Measurements from ENCODE around the gene QSER1. TPM values are rescaled to one million over a fixed set of nuclear protein-coding genes. Genes with fewer than 3 reads are reported as not detected.
A peak's percentile ranks its signal among the peaks of the same experiment; 100 is the strongest.

The QSER1 gene
- total and polyA plus RNA-seq, 9 of the 15 experiments (the other 6 are each of a cell fraction or from before 2014, with no cell fraction given): 5.8 to 33.6 (median 22.3) TPM

DNA sequence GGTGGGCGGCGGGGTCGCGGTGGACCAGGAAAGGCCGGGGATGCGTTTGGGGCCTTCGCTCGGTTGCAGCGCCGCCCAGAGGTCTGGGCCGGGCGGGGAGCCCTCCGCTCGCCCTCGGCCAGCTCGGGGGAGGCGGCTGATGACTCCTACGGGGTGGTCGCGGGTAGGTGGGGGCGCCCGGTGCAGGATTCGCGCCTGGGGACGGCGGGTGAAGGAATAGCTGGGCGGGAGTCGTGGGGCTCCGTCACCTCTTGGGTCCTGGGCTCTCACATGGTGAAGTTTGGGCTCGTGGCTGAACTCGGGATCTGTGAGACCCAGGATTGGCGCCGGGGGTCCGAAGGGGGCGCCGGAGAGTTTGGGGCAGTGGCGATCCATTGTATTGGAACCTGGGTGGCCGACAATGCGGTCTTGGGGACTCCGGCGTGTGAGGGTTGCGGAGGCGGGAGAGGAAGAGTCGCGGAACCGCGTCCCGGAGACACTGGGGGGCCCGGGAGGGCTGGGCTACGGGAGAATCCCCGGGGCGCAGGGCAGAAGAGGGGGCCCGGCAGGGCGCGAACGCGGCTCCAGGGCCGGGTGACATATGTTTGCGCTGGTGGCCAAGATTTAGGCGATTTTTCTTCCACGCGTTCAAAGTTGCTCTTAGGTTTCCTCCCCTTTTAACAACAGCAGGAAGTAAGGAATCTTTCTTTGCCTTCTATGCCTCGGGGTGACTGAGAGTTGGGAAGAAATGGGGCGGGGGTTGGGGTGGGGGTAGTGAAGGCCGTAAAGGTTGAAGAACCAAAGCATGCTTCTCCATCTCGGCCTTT lies 935 bp downstream of the QSER1 start (continued):
- TF ChIP-seq, protein P1, sequence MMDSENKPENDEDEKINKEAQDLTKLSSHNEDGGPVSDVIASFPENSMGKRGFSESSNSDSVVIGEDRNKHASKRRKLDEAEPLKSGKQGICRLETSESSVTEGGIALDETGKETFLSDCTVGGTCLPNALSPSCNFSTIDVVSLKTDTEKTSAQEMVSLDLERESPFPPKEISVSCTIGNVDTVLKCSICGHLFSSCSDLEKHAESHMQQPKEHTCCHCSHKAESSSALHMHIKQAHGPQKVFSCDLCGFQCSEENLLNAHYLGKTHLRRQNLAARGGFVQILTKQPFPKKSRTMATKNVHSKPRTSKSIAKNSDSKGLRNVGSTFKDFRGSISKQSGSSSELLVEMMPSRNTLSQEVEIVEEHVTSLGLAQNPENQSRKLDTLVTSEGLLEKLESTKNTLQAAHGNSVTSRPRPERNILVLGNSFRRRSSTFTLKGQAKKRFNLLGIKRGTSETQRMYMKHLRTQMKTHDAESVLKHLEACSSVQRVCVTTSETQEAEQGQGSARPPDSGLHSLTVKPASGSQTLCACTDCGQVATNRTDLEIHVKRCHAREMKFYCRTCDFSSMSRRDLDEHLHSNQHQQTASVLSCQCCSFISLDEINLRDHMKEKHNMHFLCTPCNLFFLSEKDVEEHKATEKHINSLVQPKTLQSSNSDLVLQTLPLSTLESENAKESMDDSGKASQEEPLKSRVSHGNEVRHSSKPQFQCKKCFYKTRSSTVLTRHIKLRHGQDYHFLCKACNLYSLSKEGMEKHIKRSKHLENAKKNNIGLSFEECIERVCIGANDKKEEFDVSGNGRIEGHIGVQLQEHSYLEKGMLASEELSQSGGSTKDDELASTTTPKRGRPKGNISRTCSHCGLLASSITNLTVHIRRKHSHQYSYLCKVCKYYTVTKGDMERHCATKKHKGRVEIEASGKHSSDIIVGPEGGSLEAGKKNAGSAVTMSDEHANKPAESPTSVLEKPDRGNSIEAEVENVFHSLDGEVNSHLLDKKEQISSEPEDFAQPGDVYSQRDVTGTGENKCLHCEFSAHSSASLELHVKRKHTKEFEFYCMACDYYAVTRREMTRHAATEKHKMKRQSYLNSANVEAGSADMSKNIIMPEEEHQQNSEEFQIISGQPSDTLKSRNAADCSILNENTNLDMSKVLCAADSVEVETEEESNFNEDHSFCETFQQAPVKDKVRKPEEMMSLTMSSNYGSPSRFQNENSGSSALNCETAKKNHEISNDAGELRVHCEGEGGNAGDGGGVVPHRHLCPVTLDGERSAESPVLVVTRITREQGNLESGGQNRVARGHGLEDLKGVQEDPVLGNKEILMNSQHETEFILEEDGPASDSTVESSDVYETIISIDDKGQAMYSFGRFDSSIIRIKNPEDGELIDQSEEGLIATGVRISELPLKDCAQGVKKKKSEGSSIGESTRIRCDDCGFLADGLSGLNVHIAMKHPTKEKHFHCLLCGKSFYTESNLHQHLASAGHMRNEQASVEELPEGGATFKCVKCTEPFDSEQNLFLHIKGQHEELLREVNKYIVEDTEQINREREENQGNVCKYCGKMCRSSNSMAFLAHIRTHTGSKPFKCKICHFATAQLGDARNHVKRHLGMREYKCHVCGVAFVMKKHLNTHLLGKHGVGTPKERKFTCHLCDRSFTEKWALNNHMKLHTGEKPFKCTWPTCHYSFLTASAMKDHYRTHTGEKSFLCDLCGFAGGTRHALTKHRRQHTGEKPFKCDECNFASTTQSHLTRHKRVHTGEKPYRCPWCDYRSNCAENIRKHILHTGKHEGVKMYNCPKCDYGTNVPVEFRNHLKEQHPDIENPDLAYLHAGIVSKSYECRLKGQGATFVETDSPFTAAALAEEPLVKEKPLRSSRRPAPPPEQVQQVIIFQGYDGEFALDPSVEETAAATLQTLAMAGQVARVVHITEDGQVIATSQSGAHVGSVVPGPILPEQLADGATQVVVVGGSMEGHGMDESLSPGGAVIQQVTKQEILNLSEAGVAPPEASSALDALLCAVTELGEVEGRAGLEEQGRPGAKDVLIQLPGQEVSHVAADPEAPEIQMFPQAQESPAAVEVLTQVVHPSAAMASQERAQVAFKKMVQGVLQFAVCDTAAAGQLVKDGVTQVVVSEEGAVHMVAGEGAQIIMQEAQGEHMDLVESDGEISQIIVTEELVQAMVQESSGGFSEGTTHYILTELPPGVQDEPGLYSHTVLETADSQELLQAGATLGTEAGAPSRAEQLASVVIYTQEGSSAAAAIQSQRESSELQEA (IDR thresholded peaks at IDR 0.05; ENCODE audit: low read depth): no peak
- TF ChIP-seq ZKSCAN8 (CRISPR knock-in tag; IDR thresholded peaks at IDR 0.05): no peak
- TF ChIP-seq POLR2AphosphoS2 (IDR thresholded peaks at IDR 0.05; ENCODE audit: low read length): no peak
- no peak for TF ChIP-seq FUS (optimal IDR thresholded peaks at IDR 0.05; ENCODE audit: low read depth, low read length)
- no peak for TF ChIP-seq PHB2 (IDR thresholded peaks at IDR 0.05; ENCODE audit: low read depth)
- TF ChIP-seq ZKSCAN1 (IDR thresholded peaks at IDR 0.05; ENCODE audit: low read depth, low read length): no peak
- TF ChIP-seq SUPT5H (IDR thresholded peaks at IDR 0.05): peak; percentile 21; the same call in 1 of the 2 replicates
- TF ChIP-seq RNF2 (IDR thresholded peaks at IDR 0.05): no peak
- 0 out of 2 replicates have a peak, but pooled peaks have one; percentile 69 for TF ChIP-seq RBM14 (IDR thresholded peaks at IDR 0.05; ENCODE audit: borderline replicate concordance, insufficient read depth, low read depth, low read length)
- TF ChIP-seq EZH2 (IDR thresholded peaks at IDR 0.05; ENCODE audit: borderline replicate concordance, low read depth, low read length): no peak
- TF ChIP-seq, protein P2, sequence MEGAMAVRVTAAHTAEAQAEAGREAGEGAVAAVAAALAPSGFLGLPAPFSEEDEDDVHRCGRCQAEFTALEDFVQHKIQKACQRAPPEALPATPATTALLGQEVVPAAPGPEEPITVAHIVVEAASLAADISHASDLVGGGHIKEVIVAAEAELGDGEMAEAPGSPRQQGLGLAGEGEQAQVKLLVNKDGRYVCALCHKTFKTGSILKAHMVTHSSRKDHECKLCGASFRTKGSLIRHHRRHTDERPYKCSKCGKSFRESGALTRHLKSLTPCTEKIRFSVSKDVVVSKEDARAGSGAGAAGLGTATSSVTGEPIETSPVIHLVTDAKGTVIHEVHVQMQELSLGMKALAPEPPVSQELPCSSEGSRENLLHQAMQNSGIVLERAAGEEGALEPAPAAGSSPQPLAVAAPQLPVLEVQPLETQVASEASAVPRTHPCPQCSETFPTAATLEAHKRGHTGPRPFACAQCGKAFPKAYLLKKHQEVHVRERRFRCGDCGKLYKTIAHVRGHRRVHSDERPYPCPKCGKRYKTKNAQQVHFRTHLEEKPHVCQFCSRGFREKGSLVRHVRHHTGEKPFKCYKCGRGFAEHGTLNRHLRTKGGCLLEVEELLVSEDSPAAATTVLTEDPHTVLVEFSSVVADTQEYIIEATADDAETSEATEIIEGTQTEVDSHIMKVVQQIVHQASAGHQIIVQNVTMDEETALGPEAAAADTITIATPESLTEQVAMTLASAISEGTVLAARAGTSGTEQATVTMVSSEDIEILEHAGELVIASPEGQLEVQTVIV (CRISPR knock-in tag; IDR thresholded peaks at IDR 0.05; ENCODE audit: borderline replicate concordance): no peak
- no peak for TF ChIP-seq FOXM1 (IDR thresholded peaks at IDR 0.05; ENCODE audit: low read depth)
- 0 out of 2 replicates have a peak, but pooled peaks have one; percentile 24 for TF ChIP-seq FOXM1 (CRISPR knock-in tag; IDR thresholded peaks at IDR 0.05; ENCODE audit: low read depth)
- no peak for TF ChIP-seq IFI16 (CRISPR knock-in tag; IDR thresholded peaks at IDR 0.05)
- TF ChIP-seq TCFL5 (CRISPR knock-in tag; conservative IDR thresholded peaks at IDR 0.05): no peak
- no peak for TF ChIP-seq MTF1 (CRISPR knock-in tag; IDR thresholded peaks at IDR 0.05; ENCODE audit: borderline replicate concordance)
- 0 out of 2 replicates have a peak, but pooled peaks have one; percentile 39 for TF ChIP-seq TOE1 (IDR thresholded peaks at IDR 0.05; ENCODE audit: borderline replicate concordance)
- no peak for TF ChIP-seq TOE1 (CRISPR knock-in tag; IDR thresholded peaks at IDR 0.05; ENCODE audit: borderline replicate concordance, low read depth)
- no peak for TF ChIP-seq ELF2 (CRISPR knock-in tag; IDR thresholded peaks at IDR 0.05)
